HG02852 (cell line): ENCODE measurements around the gene STPG2.
"Not testable (repeated sequence)": the region's sequence is repeated elsewhere in the genome, so short reads cannot be mapped to it uniquely, and the experiment has no call there.

Experiments
- ATAC-seq: cut with Tn5 transposase; IDR thresholded peaks from one replicate; pipeline ENCODE4 v1.9.1; 2021; ENCODE audit warnings: mild to moderate bottlenecking, moderate library complexity; ENCODE audit not compliant: unreplicated experiment

The STPG2 gene

DNA sequence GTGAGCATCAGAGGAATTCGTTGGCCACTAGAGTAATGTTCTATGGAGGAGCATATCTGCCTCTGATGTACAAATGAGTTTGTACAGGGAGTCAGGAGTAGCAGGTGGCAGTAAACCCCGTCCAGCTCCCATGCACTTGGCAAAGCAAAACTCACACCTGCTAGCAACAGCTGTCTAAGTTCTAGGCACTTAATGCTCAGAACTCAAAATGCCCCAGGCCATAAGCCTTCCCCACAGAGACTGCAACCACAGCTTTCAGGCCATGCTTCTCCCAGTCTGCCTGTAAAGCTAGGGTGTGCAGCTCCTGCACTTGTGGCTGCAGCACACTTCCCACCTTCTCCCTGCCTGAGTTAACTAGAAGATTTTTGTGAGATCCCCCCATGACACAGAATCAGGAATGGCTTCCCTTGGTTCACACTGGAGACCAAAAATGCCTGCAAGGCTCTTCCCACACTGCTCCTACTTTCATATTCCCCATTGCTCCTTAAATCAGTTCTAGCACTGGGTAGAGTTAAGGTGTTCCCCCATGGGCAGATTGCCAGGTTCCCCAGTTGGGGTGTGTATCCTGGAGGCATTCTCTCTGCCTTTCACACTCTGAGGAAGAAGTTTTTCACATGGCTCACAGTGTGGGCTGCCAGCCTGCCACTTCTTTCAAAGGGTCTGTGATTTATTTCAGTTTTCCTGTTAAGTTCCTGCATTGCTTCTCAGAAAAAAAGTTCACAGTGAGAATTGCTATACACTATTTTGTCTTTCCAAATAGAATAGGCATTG is 189.9 kb downstream of the STPG2 start:
- no peak for ATAC-seq

DNA sequence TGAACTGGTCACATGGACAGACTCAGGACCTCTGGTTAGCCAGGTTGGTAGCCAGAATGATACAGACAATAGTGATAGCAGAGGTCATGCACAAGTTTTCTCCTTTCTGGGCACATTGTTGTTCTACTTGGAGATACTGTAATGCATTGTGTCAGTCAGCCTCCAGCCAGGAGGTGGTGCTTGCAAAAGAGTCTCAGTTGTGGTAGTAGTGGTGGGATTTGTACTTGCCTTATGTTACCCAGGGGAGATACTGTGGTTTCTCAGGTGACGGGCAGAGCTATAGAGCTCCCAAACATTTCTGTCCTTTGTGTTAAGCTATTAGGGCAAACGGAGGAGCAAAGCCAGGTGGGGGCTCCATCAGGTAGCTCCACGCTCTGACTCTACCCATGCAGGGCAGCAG is 190.5 kb downstream of the STPG2 start:
- no peak for ATAC-seq

DNA sequence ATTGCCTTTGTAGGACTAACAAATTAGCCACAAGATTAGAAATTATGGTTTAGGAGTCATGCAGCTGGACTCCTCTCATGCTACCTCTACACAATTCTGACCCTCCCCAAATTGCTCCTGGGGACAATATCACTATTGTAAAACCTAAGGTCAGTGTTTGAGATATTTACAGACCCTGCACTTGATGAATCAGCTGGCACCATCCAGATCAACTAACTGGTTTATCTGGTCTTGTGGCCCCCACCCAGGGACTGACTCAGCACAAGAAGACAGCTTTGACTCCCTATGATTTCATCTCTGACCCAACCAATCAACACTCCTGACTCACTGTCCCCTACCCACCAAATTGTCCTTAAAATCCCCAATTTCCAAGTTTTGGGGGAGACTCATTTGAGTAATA is 192.4 kb downstream of the STPG2 start:
- no peak for ATAC-seq

DNA sequence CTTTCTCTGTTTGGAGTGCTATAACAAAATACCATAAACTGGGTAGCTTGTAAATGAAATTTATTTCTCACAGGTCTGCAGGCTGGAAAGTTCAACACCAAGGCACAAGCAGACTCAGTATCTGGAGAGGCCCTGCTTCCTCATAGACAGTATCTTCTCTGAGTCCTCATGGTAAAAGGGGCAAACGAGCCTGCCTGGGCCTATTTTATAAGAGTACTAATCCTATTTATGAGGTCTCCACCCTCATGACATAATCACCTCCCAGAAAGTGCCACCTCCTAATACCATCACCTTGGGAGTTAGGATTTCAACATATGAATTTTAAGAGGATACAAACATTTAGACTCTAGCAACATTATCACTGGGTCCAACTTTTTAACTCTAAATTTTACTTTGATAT is 200.3 kb downstream of the STPG2 start:
- no peak for ATAC-seq

DNA sequence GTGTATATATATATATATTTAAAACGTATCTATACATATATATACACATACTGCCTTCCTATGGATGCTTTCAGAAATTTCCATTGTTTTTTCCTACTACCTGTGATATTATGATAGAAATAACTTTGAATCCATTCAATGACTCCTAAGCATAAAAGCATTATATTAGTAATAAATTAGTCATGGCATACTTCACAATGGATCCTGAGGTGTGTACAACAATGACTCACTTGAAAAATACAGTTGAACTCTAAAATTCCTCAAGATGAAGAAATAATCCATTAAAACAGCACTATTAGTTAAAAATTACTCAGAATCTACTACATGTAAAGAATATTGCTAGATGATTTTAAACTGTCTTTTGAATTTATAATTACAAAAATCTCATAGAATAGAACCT is 201.1 kb downstream of the STPG2 start:
- no peak for ATAC-seq

DNA sequence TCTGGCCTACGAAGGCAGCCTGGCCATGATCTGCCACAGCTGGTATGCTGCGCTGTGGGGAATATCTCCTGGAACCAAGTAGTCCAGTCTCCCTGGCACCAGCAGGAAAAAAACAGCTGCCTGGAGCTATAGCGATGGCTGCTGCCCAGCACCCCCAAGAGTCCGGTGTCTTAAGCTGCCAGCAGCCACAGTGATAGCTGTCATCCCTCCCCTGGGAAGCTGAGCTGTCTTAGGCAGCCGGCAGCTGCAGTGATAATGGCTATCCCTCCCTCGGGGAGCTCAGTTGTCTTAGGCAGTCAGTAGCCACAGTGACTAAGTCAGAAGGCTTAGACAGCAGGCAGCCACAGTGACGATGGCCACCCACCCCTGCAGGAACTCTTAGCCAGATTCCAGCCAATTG is 205.1 kb downstream of the STPG2 start:
- ATAC-seq = no peak

DNA sequence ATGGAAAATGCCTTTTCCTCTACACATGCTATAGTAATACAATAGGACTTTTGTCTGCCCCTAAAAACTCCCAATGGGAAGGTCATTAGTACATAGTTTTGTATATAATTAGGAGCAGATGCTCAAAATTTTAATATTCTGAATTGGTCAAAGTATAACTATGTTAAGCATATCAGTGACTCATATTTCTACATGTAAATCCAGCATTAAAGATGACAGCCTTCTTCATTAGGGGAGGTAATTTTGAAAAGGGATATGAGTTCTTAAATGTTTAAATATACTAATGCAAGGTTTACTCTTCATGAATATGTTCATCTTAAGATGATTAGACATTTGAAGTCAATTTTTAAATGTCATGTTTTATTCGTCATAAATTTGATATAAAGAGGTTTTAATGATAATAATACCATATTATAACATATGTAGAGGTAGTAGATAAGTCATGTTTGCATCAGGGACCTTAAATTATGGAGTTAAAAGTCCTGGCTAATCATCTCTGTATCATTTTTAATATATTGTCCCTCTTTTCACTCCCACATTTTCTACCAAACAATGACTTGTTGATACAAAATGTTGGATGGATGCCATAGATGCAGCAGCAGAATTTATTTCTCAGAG is 218.8 kb downstream of the STPG2 start:
- ATAC-seq = no peak

DNA sequence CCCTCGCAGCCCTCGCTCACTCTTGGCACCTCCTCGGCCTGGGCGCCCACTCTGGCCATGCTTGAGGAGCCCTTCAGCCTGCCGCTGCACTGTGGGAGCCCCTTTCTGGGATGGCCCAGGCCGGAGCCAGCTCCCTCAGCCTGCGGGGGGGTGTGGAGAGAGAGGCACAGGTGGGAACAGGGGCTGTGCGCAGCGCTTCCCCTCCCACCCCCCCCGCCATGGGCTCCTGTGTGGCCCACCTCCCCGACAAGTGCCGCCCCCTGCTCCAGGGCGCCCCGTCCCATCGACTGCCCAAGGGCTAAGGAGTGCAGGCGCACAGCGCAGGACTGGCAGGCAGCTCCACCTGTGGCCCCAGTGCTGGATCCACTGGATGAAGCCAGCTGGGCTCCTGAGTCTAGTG is 220.2 kb downstream of the STPG2 start:
- ATAC-seq = no peak

DNA sequence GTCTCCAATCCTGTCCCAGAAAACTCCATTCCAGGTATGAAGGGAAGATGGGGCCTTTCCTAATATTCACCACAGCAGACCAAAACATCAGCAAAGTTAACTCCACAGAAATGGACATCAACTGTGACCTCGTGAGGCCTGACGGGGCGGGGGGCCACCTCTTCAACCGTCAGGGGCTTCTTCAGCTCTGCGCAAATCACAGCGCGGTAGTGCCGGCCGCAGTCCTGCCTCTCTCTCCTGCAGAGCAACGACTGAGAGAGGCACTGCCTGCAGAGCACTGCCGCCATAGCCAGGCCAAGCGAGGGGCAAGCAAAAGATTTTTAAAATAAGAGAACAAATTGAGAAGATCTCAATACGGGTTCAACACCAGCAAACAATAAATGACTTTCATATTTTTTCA is 226.2 kb downstream of the STPG2 start:
- ATAC-seq = no peak

DNA sequence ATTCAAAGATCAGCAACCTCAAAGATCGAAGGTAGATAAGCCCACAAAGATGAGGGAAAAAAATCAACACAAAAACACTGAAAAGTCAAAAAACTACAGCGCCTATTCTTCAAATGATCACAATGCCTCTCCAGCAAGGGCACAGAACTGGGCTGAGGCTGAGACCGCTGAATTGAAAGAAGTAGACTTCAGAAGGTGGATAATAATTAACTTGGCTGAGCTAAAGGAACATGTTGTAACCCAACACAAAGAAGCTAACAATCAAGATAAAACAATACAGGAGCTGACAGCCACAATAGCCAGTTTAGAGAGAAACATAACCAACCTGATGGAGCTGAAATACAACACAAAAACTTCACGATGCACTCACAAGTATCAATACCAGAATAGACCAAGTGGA is 231.1 kb downstream of the STPG2 start:
- ATAC-seq = no peak

DNA sequence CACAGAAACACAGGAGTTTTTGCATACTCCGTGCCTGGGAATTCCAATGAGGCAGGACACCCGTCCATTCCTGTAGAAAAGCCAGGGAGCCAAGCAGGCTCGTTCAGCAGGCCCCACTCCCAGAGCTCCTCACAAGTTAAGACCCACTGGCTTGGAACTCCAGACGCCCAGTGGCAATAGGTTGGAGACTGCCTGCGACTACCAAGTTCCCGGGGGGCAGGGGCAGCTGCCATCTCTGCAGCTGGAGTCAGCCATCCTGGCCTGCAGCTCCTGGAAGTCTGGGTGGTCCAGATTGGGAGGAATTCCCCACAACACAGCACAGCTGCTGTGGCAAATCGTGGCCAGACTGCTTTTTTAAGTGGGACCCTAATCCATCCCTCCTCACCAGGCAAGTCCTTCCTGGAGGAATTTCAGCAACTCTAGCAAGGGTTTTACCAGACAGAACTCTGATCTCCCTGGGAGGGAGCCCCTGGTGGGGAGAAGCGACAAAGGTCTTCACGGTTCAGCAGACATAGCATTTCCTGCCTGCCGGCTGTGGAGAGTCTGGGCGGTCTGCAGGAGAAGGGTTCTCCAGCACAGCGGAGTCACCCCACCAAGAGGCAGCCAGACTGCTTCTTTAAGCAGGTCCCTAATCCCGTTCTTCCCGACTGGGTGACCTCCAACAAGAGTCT is 231.9 kb downstream of the STPG2 start:
- no peak for ATAC-seq

DNA sequence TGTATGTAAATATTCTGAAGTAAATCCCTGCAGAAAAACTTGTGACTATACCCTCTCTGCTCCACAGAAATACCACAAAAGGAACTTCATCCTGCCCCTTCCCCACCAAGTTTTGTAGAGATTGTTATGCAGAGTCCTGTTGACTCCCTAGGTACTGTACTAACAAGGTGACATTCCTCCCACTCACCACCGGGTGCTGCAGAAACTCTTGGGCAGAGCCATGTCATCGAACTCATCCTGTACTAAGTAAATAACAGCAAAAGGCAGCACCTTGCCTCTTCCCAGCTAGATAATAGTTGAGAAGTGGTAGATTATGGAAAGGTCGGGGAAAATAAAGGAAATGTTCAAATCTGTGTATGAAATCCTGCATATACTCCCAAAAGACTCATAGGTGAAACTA is 233.3 kb downstream of the STPG2 start:
- no peak for ATAC-seq

DNA sequence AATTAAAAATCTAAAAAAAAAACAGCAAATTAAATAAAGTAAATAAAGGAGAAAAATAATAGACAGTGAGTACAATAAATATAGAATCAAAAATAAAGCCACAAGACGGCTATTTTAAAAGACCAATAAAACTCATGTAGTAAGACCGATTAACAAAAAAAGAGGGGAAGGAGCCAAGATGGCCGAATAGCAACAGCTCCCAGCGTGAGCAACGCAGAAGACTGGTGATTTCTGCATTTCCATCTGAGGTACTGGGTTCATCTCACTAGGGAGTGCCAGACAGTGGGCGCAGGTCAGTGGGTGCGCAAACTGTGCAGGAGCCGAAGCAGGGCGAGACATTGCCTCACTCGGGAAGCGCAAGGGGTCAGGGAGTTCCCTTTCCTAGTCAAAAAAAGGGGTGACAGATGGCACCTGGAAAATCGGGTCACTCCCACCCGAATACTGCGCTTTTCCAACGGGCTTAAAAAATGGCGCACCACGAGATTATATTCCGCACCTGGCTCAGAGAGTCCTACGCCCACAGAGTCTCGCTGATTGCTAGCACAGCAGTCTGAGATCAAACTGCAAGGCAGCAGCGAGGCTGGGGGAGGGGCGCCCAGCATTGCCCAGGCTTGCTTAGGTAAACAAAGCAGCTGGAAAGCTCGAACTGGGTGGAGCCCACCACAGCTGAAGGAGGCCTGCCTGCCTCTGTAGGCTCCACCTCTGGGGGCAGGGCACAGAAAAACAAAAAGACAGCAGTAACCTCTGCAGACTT is 239.7 kb downstream of the STPG2 start:
- not testable (repeated sequence) for ATAC-seq

DNA sequence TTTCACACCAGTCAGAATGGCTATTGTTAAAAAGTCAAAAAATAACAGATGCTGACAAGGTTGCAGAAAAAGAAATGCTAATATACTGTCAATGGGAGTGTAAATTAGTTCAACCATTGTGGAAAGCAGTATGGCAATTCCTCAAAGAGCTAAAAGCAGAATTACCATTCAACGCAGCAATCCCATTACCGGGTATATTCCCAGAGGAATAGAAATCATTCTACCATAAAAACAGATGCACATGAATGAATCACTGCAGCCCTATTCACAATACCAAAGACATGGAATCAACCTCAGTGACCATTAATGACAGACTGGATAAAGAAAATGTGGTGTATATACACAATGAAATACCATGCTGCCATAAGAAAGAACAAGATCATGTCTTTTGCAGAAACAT is 243.0 kb downstream of the STPG2 start:
- no peak for ATAC-seq

DNA sequence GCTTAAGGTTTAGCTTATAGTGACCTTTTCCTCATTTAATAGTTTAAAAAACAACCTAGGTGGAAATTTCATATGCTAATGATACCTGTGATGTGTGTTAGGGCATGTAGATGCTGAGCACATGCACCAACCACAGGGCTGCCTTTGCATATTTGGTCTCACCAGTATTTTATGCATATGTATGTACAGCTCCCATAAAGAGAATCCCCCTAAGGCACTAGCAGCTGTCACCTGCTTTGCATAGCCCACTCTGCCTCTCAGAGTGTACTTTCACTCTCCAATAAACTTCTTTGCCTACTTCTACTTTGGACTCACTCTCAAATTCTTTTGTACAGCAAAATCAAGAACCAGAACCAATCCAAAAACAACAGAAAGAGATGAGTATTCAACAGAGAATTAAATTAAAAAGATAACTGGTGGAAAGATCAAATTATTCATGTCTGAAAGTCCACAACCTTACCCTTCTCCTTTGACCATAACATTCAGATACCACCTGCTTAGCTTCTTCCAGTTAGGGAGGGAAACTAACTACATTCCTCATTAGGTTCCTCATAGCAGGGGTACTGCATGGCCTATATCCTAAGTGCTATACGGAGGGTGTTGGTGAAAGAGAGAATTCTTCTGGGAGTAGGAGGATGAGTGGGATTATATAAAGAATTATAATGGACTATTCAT is 250.5 kb downstream of the STPG2 start:
- ATAC-seq = no peak

DNA sequence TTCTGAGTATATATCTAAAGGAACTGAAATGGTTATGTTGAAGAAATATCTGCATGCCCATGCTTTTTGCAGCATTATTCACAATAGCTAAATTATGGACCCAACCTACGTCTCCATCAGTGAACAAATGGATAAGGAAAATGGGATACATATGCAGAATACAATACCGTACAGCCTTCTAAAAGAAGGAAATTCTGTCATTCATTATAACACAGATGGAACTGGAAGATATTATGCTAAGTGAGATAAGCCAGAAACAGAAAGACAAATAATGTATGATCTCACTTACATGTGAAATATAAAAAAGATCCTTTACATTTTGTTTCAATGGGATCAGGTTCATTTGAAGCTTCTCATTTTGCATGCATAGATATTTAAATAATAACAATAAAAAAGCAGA is 263.3 kb downstream of the STPG2 start:
- no peak for ATAC-seq

DNA sequence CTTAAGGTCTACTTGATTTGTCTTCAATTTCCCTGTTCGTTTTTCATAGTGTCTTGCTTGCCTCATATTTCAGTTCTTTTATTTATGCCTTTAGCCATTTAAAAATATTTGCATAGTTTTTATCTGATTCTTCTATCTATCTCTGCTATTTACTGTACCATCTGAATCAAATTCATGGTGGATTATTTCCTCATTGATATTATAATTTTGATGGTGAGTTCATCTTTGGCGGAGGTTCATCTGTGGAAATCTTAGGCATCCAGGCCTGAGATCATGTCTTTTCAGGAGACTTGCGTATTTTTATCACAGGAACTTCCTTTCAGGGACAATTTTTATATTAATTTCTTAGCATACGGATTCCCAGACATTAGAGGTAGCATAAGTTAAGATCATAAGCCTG is 275.2 kb downstream of the STPG2 start:
- ATAC-seq = no peak

DNA sequence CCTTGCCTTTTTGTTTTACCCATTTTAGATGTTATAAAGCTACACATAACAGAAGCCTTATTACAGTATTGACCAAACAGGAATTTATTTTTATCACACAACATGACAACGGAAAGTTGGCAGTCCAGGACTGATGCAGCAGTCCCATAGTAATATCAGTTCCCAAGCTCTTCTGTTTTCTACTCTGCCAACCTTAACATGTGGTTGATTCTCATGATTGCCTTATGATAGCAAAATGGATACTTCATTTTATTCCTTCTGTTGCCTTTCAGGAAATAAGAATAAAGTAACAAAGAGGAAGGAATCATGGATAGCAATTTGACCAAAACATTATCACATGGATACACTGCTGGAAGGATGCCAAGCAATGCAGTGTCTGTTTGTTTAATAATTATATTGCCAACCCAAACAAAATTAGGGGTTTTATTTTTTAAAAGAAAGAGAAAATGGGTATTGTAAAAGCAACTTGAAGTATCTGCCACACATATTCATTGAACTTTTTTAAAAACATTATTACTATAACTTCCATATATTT is 275.7 kb downstream of the STPG2 start:
- no peak for ATAC-seq

DNA sequence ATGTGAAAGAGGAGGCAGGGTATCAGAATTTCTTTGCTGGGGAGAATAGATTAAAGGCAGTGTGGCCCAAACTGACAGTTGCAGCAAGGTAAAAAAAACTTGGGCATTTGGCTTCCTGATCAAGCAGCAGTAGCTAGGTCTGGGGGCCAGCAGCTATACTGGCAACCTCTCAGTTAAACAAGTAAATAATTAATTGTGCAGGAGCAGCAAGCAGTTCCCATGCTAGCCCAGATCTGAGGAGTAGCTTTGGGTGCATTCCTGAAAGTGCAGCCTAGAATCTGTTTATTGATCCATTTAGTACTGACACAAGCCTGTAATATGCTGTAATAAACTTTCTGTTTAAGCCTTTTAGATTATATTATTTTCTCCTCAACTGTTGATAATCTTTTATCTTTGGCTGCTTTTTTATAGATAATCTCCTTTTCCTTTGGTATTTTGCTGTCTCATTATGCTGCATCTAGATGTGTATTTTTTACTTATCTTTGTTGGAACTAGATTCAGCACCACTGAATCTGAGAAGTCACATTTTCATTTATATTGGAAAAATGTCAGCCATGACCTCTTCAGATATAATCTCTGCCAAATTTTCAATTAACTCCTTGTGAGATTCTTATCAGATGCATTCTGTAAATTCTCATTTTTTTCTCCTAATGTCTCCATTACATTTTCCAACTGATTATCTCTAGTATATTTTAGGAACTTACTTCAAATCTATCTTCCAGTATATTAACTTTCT is 276.3 kb downstream of the STPG2 start:
- no peak for ATAC-seq

DNA sequence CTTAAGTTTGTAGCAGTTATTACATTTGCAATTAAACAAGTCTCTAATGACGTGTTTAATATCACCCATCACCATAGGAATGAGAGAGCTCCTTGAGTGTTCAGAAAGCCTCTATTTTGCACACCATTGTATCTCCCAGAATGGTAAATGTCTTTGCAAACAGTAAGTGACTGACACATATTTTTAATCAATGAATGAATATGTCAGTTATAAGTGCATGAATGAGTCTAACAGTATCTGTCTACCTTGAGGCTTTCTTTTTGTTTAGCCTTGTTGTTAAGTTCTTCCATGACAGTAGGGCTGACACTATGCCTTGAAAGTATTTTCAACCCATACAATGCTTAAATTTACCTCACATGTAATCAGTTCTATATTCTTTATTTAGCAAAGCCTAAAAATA is 292.2 kb downstream of the STPG2 start:
- ATAC-seq = no peak
